ENCODE data around the gene SLC1A2. TPM values are rescaled to one million over a fixed set of nuclear protein-coding genes. Genes with fewer than 3 reads are reported as not detected.

SLC1A2 gene
- total RNA-seq, 6 experiments from 2014 or later = 1.7 to 2.4 (median 2.1) TPM

DNA sequence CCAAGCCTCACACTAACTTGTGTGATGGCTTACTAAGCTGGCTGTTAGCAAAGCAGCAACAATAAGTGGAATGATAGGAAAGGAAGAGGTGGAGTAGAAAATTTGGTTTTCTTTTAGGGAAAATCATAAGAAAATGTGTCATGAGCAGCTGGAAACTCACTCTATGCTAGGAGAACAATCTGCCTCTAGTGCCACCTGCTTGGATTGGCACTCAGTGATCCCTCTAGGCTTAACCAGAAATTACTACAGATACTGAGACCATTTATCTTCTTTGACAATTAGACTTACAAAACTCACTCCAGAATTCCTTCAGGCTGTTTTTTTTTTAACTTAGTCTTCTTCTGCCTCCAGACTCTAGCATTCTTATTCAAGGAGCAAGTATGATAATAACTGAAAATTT lies 163.1 kb downstream of the SLC1A2 start:
- DNase-seq = no peak
- no peaks in the 10 kb centered on the region for H3K27me3 Mint-ChIP-seq (ENCODE audit: insufficient read depth)
- peaks cover 4% of the 10 kb centered on the region; the same call in 1 of the 2 replicates for H3K9me3 Mint-ChIP-seq
- H3K4me3 Mint-ChIP-seq = no peak overlapping the region
- TF ChIP-seq, protein P1, sequence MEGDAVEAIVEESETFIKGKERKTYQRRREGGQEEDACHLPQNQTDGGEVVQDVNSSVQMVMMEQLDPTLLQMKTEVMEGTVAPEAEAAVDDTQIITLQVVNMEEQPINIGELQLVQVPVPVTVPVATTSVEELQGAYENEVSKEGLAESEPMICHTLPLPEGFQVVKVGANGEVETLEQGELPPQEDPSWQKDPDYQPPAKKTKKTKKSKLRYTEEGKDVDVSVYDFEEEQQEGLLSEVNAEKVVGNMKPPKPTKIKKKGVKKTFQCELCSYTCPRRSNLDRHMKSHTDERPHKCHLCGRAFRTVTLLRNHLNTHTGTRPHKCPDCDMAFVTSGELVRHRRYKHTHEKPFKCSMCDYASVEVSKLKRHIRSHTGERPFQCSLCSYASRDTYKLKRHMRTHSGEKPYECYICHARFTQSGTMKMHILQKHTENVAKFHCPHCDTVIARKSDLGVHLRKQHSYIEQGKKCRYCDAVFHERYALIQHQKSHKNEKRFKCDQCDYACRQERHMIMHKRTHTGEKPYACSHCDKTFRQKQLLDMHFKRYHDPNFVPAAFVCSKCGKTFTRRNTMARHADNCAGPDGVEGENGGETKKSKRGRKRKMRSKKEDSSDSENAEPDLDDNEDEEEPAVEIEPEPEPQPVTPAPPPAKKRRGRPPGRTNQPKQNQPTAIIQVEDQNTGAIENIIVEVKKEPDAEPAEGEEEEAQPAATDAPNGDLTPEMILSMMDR (IDR thresholded peaks at IDR 0.05) = no peak
- peak overlapping the region; percentile 16; the same call in 1 of the 2 replicates for H3K27ac Mint-ChIP-seq
- peaks cover 9% of the 10 kb centered on the region for H3K36me3 Mint-ChIP-seq (ENCODE audit: low read depth)
- H3K4me1 Mint-ChIP-seq (ENCODE audit: low read depth) = peaks cover 64% of the 10 kb centered on the region

DNA sequence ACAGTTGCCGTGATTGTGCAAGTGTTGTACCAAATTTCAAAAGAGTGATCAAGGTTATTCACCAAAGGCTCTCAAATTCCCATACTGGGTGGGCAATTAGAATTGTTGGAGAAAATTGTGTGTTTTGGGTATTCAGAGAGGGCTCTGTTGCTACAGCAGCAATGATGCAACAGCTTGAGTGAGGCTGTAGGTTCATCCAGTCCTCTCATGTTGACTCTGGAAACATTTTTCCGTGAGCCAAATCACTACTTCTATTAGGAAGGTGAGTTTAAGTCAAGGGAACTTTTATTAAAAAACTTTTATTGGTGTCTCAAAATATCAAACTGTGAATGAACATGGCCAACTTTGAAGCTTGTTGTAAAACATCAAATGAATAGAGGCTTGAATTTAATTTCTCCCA lies 163.8 kb downstream of the SLC1A2 start:
- Mint-ChIP-seq H3K27ac (no peak overlapping the region), H3K9me3 (no peaks in the 10 kb centered on the region), H3K4me3 (no peak overlapping the region), H3K4me1 (ENCODE audit: low read depth) (peaks cover 61% of the 10 kb centered on the region), H3K27me3 (ENCODE audit: insufficient read depth) (no peaks in the 10 kb centered on the region), H3K36me3 (ENCODE audit: low read depth) (0 out of 2 replicates have a peak, but pooled peaks cover 5% of the 10 kb centered on the region)
- TF ChIP-seq, protein P1 (IDR thresholded peaks at IDR 0.05) = no peak
- DNase-seq = no peak

DNA sequence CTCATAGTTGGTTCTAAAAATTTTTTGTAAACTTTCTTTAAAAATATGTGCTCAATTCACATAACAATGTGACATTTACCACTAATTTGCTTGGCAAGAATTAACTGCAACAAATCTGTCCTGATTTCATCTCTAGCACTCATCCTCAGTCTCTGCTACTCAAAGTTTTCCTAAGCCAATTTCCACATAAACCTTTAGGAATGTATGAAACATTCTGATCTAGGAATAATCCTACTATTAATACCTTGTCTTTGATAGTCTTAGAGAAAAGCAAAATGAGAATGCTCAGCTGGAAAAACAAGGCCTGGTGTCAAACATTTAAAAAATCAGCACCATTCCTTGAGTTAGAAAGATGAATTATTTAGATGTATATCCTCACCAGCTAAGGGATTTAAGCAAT lies 166.1 kb downstream of the SLC1A2 start:
- DNase-seq = no peak
- Mint-ChIP-seq H3K9me3 (peaks cover 8% of the 10 kb centered on the region; the same call in 1 of the 2 replicates), H3K4me3 (no peak overlapping the region), H3K27me3 (ENCODE audit: insufficient read depth) (no peaks in the 10 kb centered on the region), H3K36me3 (ENCODE audit: low read depth) (peaks cover 10% of the 10 kb centered on the region; the same call in 1 of the 2 replicates), H3K4me1 (ENCODE audit: low read depth) (peaks cover 51% of the 10 kb centered on the region), H3K27ac (peak overlapping the region; percentile 15; the same call in 1 of the 2 replicates)
- TF ChIP-seq, protein P1 (IDR thresholded peaks at IDR 0.05) = no peak

DNA sequence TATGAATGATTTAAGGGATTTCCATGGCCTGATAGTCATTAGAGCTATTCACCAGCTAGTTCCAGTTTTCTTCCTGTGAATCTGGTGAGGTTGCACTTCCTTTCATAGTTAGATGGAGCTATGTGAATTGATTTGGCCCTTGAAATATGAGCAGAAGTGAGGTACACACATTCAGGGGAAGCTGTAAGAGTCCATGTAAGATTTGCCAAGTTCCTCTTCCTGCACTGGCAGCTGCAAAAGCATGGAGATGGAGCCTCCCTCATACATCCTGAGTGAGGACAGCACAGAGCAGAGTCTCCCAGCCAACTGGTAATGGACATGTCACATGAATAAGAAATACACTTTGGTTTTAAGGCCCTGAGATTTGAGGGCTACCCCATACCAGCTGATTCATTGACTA lies 168.7 kb downstream of the SLC1A2 start:
- no peak overlapping the region for H3K27ac Mint-ChIP-seq
- H3K36me3 Mint-ChIP-seq (ENCODE audit: low read depth) = peaks cover 12% of the 10 kb centered on the region; the same call in 1 of the 2 replicates
- TF ChIP-seq, protein P1 (IDR thresholded peaks at IDR 0.05) = no peak
- H3K4me1 Mint-ChIP-seq (ENCODE audit: low read depth) = peaks cover 59% of the 10 kb centered on the region
- H3K27me3 Mint-ChIP-seq (ENCODE audit: insufficient read depth) = no peaks in the 10 kb centered on the region; the same call in 1 of the 2 replicates
- no peak overlapping the region for H3K4me3 Mint-ChIP-seq
- no peak for DNase-seq
- H3K9me3 Mint-ChIP-seq = peaks cover 11% of the 10 kb centered on the region; the same call in 1 of the 2 replicates

DNA sequence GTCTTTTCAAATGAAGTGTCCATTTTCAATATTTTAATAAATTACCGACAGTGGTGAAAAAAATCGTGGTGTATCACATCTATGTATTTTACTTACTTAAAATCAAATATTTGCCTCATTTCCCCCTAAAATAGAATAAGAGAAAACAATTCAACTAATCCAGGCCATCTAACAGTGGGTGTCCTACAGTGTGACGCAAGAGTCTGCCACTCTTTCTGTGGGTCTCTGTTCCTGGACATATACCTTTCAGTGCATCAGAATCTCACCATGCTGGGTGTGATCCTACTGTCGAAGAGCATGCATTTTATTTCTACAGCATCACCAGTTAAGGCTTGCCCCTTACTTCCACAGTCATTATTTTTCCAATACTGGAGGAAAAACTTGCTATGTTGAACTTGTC lies 169.2 kb downstream of the SLC1A2 start:
- no peak for DNase-seq
- H3K9me3 Mint-ChIP-seq = peaks cover 11% of the 10 kb centered on the region; the same call in 1 of the 2 replicates
- H3K4me3 Mint-ChIP-seq = no peak overlapping the region

More for the DNA sequence above, 169.2 kb downstream of the SLC1A2 start:
- Mint-ChIP-seq H3K36me3 (ENCODE audit: low read depth) (peaks cover 12% of the 10 kb centered on the region; the same call in 1 of the 2 replicates), H3K4me1 (ENCODE audit: low read depth) (peaks cover 55% of the 10 kb centered on the region), H3K27me3 (ENCODE audit: insufficient read depth) (no peaks in the 10 kb centered on the region; the same call in 1 of the 2 replicates), H3K27ac (no peak overlapping the region)
- TF ChIP-seq, protein P1 (IDR thresholded peaks at IDR 0.05) = no peak

Data from HFFc6 (cell line).